ENCODE results near the gene MOB2. TPM values are rescaled to one million over a fixed set of nuclear protein-coding genes. Genes with fewer than 3 reads are reported as not detected.

MOB2 gene
- total RNA-seq, 1 donor from 2014 or later = 15.0 TPM

GRCh38 chr11:1487851-1488574, 1.4 kb upstream of the MOB2 start:
- DNase-seq (ENCODE audit: low read depth) = no peak

GRCh38 chr11:1487091-1487850, 692 bp upstream of the MOB2 start:
- peak; percentile 11 for DNase-seq (ENCODE audit: low read depth)

GRCh38 chr11:1485504-1485885, 1.1 kb downstream of the MOB2 start:
- DNase-seq (ENCODE audit: low read depth) = no peak

GRCh38 chr11:1484695-1485503, 1.7 kb downstream of the MOB2 start:
- DNase-seq (ENCODE audit: low read depth) = no peak

GRCh38 chr11:1484061-1484671, 2.4 kb downstream of the MOB2 start:
- no peak for DNase-seq (ENCODE audit: low read depth)

GRCh38 chr11:1483445-1483961, 3.1 kb downstream of the MOB2 start:
- no peak for DNase-seq (ENCODE audit: low read depth)

GRCh38 chr11:1482581-1483444, 3.8 kb downstream of the MOB2 start:
- no peak for DNase-seq (ENCODE audit: low read depth)

GRCh38 chr11:1481861-1482441, 4.6 kb downstream of the MOB2 start:
- DNase-seq (ENCODE audit: low read depth) = no peak

- DNase-seq (ENCODE audit: low read depth) = no peak
Observed at GRCh38 chr11:1481483-1481825, 5.1 kb downstream of the MOB2 start.

GRCh38 chr11:1480555-1481482, 5.8 kb downstream of the MOB2 start:
- DNase-seq (ENCODE audit: low read depth) = no peak

- no peak for DNase-seq (ENCODE audit: low read depth)
Observed at GRCh38 chr11:1480191-1480554, 6.4 kb downstream of the MOB2 start.

- no peak for DNase-seq (ENCODE audit: low read depth)
Observed at GRCh38 chr11:1479678-1480118, 6.9 kb downstream of the MOB2 start.

GRCh38 chr11:1479006-1479677, 7.4 kb downstream of the MOB2 start:
- no peak for DNase-seq (ENCODE audit: low read depth)

GRCh38 chr11:1478544-1478943, 8.0 kb downstream of the MOB2 start:
- no peak for DNase-seq (ENCODE audit: low read depth)

GRCh38 chr11:1478011-1478410, 8.6 kb downstream of the MOB2 start:
- DNase-seq (ENCODE audit: low read depth) = no peak

GRCh38 chr11:1476940-1477736, 9.4 kb downstream of the MOB2 start:
- DNase-seq (ENCODE audit: low read depth) = no peak

GRCh38 chr11:1475841-1476240, 10.7 kb downstream of the MOB2 start:
- no peak for DNase-seq (ENCODE audit: low read depth)

- DNase-seq (ENCODE audit: low read depth) = no peak
Observed at GRCh38 chr11:1473786-1474185, 12.8 kb downstream of the MOB2 start.

Measured in myocyte (in vitro differentiated cells).